Measurements from ENCODE around the gene JAK3.
A peak's percentile ranks its signal among the peaks of the same experiment; 100 is the strongest.

JAK3 gene

DNA sequence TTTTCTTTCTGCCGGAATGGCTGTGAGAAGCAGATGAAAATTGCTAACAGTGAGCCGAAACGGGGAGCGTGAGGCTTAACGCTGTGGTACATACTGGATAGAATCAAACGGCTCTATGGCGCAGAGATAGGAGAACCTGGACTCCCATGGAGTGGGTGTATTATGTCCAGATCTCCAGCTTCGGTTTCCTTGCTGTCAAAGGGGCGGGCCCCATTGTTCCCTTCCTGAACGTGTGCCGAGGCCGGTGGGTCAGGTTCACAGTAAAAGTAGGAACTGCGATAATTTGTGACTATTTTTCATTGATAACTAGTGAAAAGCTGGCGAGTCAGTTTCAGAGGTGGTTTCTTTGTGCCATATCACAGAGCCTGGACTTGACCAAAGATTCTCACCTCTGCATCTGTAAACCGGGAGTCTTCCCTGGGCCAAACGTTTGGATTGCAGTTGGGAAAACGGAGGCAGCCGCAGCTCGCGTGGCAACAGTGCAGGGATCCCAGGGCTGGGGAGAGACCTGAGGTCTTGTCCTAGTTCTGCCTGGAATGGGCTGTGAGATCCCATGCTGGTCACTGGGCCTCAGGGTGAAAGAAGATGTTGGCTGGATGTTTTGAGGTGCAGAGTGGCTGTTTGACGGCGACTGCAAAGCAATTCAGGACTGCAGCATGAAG is 12.7 kb upstream of the JAK3 start:
- Histone ChIP-seq H3K4me3 (ENCODE audit: low read length) (peak overlapping the region; percentile 88), H3K27me3 (ENCODE audit: low read depth, low read length) (no peaks in the 10 kb centered on the region), H3K9me3 (ENCODE audit: insufficient read depth, low read length) (no peaks in the 10 kb centered on the region), H2AFZ (ENCODE audit: low read depth, low read length) (no peak overlapping the region), H3K79me2 (ENCODE audit: low read length) (peaks cover 36% of the 10 kb centered on the region), H3K27ac (ENCODE audit: low read length) (peak overlapping the region; percentile 67), H4K20me1 (ENCODE audit: insufficient read depth, low read length) (peaks cover 54% of the 10 kb centered on the region), H3K4me1 (ENCODE audit: low read length) (peaks cover 29% of the 10 kb centered on the region), H3K9ac (ENCODE audit: low read length) (peak overlapping the region; percentile 98), H3K4me2 (ENCODE audit: low read length) (peak overlapping the region; percentile 100), H3K36me3 (replicated peaks; ENCODE audit: low read depth, low read length) (peaks cover 50% of the 10 kb centered on the region)
- TF ChIP-seq CTCF (IDR thresholded peaks at IDR 0.05; ENCODE audit: low read depth, low read length) (no peak), EZH2phosphoT487 (IDR thresholded peaks at IDR 0.05; ENCODE audit: low read depth) (no peak)

DNA sequence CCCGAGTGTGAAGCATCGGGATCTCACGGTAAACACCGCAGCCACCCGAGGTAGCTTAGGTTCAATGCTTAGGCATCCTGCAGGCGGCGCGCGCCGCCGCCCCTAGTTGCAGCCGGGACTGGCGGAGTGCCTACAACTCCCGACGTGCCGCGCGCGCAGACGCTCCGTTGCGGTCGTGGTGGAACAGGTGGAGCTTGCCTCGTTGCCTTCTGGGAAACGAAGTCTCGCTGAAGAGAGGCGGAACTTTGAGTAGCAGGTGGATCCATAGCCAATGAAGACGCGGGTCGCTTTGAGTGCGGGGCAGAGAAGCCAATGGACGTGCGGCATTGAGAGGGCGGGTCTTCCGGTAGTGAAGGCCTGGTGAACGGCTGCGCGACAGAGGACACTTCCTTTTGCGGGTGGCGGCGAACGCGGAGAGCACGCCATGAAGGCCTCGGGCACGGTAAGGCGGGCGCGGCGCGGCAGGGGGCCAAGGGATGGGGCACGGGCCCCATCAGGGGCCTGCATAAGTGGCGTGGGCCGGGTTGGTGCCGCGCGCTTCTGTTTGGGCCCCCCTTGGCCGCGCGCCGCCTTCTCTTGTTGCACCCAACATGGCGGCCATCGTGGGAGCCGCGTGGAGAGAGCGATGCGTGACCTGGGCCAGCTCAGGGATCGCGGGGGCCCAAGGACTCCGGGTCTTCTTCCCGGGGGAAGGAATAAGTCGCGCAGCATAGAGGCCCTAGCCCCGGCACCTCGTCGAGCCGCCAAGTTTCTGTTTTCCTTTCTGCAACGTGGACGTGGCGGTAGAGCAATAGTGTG is 11.9 kb upstream of the JAK3 start, which contains the start of gene RPL18A:
Gene RPL18A, plus strand, starts transcription at position 378 of the 798 bp plus-strand sequence. Its CDS starts 47 bp downstream, at position 425.
- H3K9ac ChIP-seq (ENCODE audit: low read length): peak within 1 kb of the TSS; percentile 98
- peak within 1 kb of the TSS; percentile 100 for H3K4me2 ChIP-seq (ENCODE audit: low read length)
- H2AFZ ChIP-seq (ENCODE audit: low read depth, low read length): peak within 1 kb of the TSS; percentile 99
- no peaks in the 10 kb centered on the region for H3K27me3 ChIP-seq (ENCODE audit: low read depth, low read length)
- TF ChIP-seq CTCF (IDR thresholded peaks at IDR 0.05; ENCODE audit: low read depth, low read length) (peak; percentile 92), EZH2phosphoT487 (IDR thresholded peaks at IDR 0.05; ENCODE audit: low read depth) (no peak)
- H3K27ac ChIP-seq (ENCODE audit: low read length): peak within 1 kb of the TSS; percentile 67
- peaks cover 36% of the 10 kb centered on the region for H3K4me1 ChIP-seq (ENCODE audit: low read length)
- peaks cover 47% of the 10 kb centered on the region for H4K20me1 ChIP-seq (ENCODE audit: insufficient read depth, low read length)
- H3K4me3 ChIP-seq (ENCODE audit: low read length): peak within 1 kb of the TSS; percentile 88
- H3K36me3 ChIP-seq (replicated peaks; ENCODE audit: low read depth, low read length): peaks cover 47% of the 10 kb centered on the region
- H3K79me2 ChIP-seq (ENCODE audit: low read length): peaks cover 36% of the 10 kb centered on the region
- no peaks in the 10 kb centered on the region for H3K9me3 ChIP-seq (ENCODE audit: insufficient read depth, low read length)

DNA sequence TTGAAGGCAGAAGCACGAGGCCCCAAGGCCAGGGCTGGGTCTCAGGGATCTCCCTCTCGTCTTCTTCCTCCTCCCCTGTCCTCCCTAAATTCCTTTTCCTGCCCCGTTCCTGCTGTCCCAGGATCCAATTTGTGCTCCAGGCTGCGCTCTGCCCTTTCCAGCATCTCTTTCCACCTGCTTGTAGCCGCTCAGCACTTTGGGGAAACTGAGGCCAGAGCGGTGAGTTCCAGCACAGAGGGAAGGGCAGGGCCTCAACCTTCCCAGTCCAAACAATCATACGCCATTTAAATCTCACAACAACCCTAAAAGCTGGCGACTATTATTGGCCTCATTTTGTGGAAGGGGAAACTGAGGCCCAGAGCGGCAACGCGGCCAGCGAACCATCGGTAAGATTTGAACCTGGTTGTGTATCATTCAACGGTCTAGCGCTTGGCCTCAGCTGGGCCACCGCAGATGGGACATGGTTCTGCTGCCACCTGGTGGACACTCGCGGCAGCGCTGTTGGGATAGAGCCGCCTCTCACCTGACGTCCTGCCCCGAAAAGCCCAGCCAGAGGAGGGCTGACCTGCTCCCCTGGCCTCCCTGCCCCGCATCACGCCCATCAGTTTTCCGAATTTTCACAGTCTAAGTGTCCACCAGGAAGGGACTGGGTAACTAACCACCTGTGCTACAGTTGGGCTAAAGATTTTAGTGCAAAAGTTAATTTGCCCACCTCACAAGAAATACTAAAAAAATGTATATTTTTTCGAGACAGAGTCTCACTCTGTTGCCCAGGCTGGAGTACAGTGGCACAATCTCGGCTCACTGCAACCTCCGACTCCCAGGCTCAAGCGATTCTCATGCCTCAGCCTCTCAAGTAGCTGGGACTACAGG is 7.7 kb upstream of the JAK3 start:
- no peak overlapping the region for H3K27ac ChIP-seq (ENCODE audit: low read length)
- H3K4me3 ChIP-seq (ENCODE audit: low read length): peak overlapping the region; percentile 58
- peak overlapping the region; percentile 87 for H2AFZ ChIP-seq (ENCODE audit: low read depth, low read length)
- TF ChIP-seq EZH2phosphoT487 (IDR thresholded peaks at IDR 0.05; ENCODE audit: low read depth) (no peak), CTCF (IDR thresholded peaks at IDR 0.05; ENCODE audit: low read depth, low read length) (peak; percentile 97)
- peaks cover 5% of the 10 kb centered on the region for H4K20me1 ChIP-seq (ENCODE audit: insufficient read depth, low read length)
- H3K4me1 ChIP-seq (ENCODE audit: low read length): peaks cover 30% of the 10 kb centered on the region
- peak overlapping the region; percentile 76 for H3K4me2 ChIP-seq (ENCODE audit: low read length)
- H3K36me3 ChIP-seq (replicated peaks; ENCODE audit: low read depth, low read length): peaks cover 6% of the 10 kb centered on the region
- H3K9ac ChIP-seq (ENCODE audit: low read length): peak overlapping the region; percentile 36; the same call in 1 of the 2 replicates
- no peaks in the 10 kb centered on the region for H3K9me3 ChIP-seq (ENCODE audit: insufficient read depth, low read length)
- H3K79me2 ChIP-seq (ENCODE audit: low read length): peaks cover 13% of the 10 kb centered on the region
- no peaks in the 10 kb centered on the region for H3K27me3 ChIP-seq (ENCODE audit: low read depth, low read length)

Measured in OCI-LY3 (cell line).